ENCODE measurements around the gene COL5A3.

Gene COL5A3

DNA sequence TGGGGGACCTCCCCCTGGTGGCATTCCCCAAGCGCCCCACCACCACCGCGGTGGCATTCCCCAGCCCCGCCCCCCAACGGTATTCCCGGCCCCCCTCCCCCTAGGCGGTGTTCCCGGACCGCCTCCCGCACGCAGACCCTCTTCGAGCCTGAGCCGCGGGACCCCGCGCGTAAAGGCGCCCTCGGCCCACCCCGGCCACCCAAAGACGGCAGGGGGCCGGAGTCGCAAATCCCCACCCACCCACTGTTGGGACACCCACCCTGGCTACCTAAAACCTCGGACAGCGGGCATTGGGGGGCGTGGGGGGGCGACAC, 96.3 kb downstream of the COL5A3 start:
- H3K79me2 ChIP-seq (ENCODE audit: insufficient read depth, low read length), result no peaks in the 10 kb centered on the region
- H3K9me2 ChIP-seq (replicated peaks; ENCODE audit: insufficient read depth, low read length), result no peaks in the 10 kb centered on the region
- no peak for TF ChIP-seq EZH2phosphoT487 (conservative IDR thresholded peaks at IDR 0.05; ENCODE audit: low read length)
- TF ChIP-seq, protein P1, sequence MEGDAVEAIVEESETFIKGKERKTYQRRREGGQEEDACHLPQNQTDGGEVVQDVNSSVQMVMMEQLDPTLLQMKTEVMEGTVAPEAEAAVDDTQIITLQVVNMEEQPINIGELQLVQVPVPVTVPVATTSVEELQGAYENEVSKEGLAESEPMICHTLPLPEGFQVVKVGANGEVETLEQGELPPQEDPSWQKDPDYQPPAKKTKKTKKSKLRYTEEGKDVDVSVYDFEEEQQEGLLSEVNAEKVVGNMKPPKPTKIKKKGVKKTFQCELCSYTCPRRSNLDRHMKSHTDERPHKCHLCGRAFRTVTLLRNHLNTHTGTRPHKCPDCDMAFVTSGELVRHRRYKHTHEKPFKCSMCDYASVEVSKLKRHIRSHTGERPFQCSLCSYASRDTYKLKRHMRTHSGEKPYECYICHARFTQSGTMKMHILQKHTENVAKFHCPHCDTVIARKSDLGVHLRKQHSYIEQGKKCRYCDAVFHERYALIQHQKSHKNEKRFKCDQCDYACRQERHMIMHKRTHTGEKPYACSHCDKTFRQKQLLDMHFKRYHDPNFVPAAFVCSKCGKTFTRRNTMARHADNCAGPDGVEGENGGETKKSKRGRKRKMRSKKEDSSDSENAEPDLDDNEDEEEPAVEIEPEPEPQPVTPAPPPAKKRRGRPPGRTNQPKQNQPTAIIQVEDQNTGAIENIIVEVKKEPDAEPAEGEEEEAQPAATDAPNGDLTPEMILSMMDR (IDR thresholded peaks at IDR 0.05; ENCODE audit: insufficient read depth, low read length, poor library complexity, severe bottlenecking), result no peak
- H3K36me3 ChIP-seq (ENCODE audit: low read length), result no peaks in the 10 kb centered on the region
- H3K4me3 ChIP-seq (ENCODE audit: insufficient read depth, low read length, poor library complexity, severe bottlenecking), result no peak overlapping the region
- no peak overlapping the region for H3K9ac ChIP-seq (ENCODE audit: low read length)
- H3K27ac ChIP-seq (ENCODE audit: low read depth, low read length), result no peak overlapping the region
- no peaks in the 10 kb centered on the region for H3K27me3 ChIP-seq (ENCODE audit: low read length)
- no peaks in the 10 kb centered on the region for H4K20me1 ChIP-seq (ENCODE audit: low read depth, low read length)
- H3K9me3 ChIP-seq (ENCODE audit: insufficient read depth, low read length), result no peaks in the 10 kb centered on the region
- no peaks in the 10 kb centered on the region for H3F3A ChIP-seq (ENCODE audit: insufficient read depth)
- no peak overlapping the region for H2AFZ ChIP-seq (ENCODE audit: low read depth, low read length, severe bottlenecking)
- peak overlapping the region; percentile 46 for H3K4me2 ChIP-seq (ENCODE audit: low read depth, low read length, poor library complexity, severe bottlenecking)

DNA sequence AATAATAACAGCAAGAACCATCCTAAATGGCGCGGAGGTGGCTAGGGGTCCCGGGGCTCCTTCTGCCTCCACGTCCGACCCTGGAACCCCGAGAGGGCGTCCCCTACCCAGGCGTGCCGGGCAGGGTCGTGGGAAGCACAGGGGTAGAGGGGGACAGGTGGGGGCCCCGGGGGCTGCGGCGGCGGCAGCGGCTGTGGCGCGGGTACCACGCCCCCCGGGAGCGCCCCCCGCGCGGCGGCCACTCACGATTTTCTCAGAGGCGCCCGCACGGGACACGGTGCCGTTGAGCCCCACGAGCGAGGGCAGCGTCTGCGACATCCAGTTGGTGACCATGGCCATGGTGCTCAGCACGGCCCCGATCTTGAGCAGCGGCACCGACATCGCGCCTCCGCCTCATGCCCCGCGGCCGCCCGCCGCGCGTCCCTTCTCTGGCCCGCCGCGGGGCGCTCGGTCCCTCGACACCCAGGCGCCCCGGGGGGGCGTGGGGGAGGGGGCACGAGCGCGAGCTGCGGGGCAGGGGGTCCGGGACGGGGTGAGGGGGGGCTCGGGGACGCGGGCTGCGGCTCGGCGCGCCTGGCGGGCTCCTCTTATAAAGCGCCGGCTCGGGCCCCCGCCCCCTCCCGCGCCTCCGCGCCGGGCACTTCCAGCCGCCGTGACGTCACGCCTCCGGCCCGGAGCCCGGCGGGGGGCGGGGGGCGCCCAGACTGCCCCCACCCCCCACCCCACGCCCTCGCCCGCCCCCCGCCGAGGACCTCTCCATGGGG, 96.9 kb downstream of the COL5A3 start:
- no peaks in the 10 kb centered on the region for H3K36me3 ChIP-seq (ENCODE audit: low read length)
- H3K79me2 ChIP-seq (ENCODE audit: insufficient read depth, low read length), result no peaks in the 10 kb centered on the region
- no peaks in the 10 kb centered on the region for H3K9me3 ChIP-seq (ENCODE audit: insufficient read depth, low read length)
- no peak overlapping the region for H3K9ac ChIP-seq (ENCODE audit: low read length)
- no peak overlapping the region for H3K4me3 ChIP-seq (ENCODE audit: insufficient read depth, low read length, poor library complexity, severe bottlenecking)
- no peak overlapping the region for H2AFZ ChIP-seq (ENCODE audit: low read depth, low read length, severe bottlenecking)
- no peaks in the 10 kb centered on the region for H3K27me3 ChIP-seq (ENCODE audit: low read length)
- no peaks in the 10 kb centered on the region for H4K20me1 ChIP-seq (ENCODE audit: low read depth, low read length)
- TF ChIP-seq, protein P1 (IDR thresholded peaks at IDR 0.05; ENCODE audit: insufficient read depth, low read length, poor library complexity, severe bottlenecking), result no peak
- no peak for TF ChIP-seq EZH2phosphoT487 (conservative IDR thresholded peaks at IDR 0.05; ENCODE audit: low read length)
- no peaks in the 10 kb centered on the region for H3K9me2 ChIP-seq (replicated peaks; ENCODE audit: insufficient read depth, low read length)
- no peak overlapping the region for H3K27ac ChIP-seq (ENCODE audit: low read depth, low read length)
- no peaks in the 10 kb centered on the region for H3F3A ChIP-seq (ENCODE audit: insufficient read depth)
- H3K4me2 ChIP-seq (ENCODE audit: low read depth, low read length, poor library complexity, severe bottlenecking), result no peak overlapping the region

DNA sequence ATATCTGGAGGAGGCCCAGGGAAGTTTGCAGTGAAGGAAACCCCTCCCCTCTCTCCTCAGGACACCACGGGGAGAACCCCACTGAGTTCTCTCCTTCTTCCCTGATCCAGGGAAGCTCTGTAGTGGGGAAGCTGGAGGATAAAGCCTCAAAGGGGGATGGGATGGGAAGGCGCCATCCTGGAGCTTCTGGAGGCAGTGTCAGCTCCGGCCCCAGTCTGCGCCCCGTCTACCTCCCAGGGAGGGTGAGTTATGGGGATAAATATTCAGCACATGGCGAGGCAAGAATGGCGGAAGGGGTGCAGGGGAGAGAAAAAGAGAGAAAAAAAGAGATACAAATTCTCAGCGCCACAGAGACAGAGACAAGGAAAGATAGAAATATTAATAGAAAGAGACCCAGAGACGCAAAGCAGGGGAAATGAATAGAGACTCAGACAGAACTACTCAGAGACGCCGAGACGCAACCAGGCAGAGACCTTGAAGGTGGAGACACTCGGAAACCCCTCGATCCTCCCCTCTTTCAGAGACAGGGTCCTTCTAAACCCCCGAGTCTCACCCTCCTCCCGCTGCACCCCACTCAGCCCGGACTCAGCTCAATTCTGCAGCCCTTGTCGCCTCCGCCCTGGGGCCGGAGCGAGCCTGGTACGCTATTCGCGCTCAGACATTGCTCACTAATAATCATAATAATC, 97.6 kb downstream of the COL5A3 start:
- no peaks in the 10 kb centered on the region for H3K79me2 ChIP-seq (ENCODE audit: insufficient read depth, low read length)
- no peak overlapping the region for H3K9ac ChIP-seq (ENCODE audit: low read length)
- H3K36me3 ChIP-seq (ENCODE audit: low read length), result no peaks in the 10 kb centered on the region
- no peak for TF ChIP-seq EZH2phosphoT487 (conservative IDR thresholded peaks at IDR 0.05; ENCODE audit: low read length)
- TF ChIP-seq, protein P1 (IDR thresholded peaks at IDR 0.05; ENCODE audit: insufficient read depth, low read length, poor library complexity, severe bottlenecking), result no peak
- H2AFZ ChIP-seq (ENCODE audit: low read depth, low read length, severe bottlenecking), result no peak overlapping the region
- no peak overlapping the region for H3K27ac ChIP-seq (ENCODE audit: low read depth, low read length)
- H3K27me3 ChIP-seq (ENCODE audit: low read length), result no peaks in the 10 kb centered on the region
- H3F3A ChIP-seq (ENCODE audit: insufficient read depth), result no peaks in the 10 kb centered on the region
- H4K20me1 ChIP-seq (ENCODE audit: low read depth, low read length), result no peaks in the 10 kb centered on the region
- no peak overlapping the region for H3K4me2 ChIP-seq (ENCODE audit: low read depth, low read length, poor library complexity, severe bottlenecking)
- H3K9me3 ChIP-seq (ENCODE audit: insufficient read depth, low read length), result no peaks in the 10 kb centered on the region
- H3K9me2 ChIP-seq (replicated peaks; ENCODE audit: insufficient read depth, low read length), result no peaks in the 10 kb centered on the region
- no peak overlapping the region for H3K4me3 ChIP-seq (ENCODE audit: insufficient read depth, low read length, poor library complexity, severe bottlenecking)

All from SU-DHL-6 (cell line).